ENCODE results near the gene GRIFIN.

Gene GRIFIN

DNA sequence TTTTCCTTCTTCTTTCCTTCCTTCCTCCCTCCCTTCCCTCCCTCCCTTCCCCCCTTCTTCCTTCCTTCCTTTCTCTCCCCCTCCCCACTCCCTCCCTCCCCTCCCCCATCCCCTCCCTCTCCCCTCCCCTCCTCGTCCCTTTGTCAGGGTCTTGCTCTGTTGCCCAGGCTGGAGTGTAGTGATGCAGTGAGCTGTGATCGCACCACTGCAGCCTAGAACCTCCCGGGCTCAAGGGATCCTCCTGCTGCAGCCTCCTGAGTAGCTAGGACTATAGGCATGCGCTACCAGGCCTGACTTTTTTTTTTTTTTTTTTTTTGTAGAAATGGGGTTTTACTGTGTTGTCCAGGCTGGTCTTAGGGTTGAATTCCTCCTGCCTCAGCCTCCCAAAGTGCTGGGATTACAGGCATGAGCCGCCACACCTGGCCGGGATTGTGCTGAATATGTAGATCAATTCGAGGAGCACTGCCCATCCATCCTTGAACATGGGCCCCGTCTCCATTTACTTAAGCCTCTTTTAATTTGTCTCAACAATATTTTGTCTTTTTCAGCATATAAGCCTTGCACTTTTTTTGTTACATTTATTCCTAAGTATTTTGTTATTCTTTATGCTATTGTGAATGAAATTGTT, 23.4 kb downstream of the GRIFIN start:
- no peak for DNase-seq

GRCh38 chr7:2452074-2452507, 24.1 kb downstream of the GRIFIN start:
- no peak for DNase-seq

DNA sequence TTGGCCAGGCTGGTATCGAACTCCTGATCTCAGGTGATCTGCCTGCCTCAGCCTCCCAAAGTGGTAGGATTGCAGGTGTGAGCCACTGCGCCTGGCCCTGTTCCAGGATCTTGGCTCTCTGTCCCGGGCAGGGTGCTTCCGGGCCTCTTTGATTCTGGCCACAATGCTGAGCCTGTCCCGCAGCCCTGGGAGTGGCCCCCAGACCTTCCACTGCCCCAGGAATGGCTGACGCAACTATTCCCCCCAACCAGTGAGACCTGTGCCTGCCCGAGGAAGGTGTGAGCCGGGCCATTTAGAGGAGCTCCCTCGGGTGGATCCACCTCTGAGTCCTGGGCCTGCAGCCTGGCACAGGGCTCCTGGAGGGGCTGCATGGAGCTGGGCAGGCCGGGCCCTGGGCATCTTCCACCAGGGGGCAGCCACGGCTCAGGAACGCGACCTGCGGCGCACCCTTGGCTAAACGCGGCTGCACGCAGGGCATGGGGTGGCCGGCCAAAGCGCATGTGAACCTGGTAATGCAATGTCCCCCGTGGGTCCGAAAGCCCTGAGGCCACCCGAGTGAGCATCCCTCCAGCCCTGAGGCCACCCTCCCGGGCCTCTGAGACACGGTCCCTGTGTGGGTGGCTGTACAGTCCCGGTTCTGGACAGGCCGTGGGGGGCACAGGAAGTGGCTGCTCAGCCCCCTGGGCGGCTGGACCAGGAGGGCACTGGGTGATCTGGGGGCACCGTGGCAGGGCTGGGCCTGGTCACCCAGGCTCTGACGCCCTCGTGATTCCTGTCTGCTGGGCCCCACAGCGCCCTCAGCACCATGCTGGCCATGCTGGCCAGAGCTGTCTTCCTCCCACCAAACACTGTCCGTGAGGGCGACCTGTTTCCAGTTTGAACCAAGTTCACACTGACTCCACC, 24.8 kb downstream of the GRIFIN start:
- DNase-seq, result peak; percentile 71

DNA sequence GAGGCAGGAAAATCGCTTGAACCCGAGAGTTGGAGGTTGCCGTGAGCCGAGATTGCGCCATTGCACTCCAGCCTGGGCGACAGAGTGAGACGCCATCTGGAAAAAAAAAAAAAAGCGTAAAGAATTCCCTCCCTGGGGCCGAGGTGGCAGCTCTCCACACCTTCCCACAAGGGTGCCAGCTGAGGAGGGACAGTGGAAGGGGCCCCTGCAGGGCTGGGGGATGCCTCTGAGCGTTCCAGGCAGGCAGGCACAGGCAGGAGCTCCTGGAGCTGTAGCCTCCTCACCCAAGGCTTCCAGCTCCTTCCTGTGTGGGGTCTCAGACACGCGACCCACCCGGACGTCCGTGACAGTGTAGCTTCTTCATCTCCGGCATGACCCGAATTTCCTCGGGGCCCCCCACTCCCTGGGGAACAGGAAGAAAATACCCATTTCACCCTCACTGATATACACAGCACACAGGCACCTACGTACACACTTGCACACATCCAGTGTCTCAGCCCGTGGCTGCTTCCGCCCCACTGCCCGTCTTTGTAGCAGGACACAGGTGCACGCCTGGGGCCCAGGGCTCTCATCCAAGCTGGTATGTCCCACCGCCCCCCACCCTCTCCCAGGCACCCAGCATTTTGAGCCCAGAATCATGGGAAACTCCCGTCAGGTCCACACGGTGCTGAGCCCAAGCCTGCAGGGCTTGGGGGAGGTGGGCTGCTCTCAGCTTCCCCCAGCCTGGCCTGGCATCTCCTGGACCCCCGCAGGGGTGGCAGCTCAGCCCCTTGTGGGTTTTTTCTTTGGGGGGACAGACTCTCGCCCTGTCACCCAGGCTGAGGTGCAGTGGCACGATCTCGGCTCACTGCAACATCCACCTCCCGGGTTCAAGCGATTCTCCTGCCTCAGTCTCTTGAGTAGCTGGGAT, 25.7 kb downstream of the GRIFIN start:
- no peak for DNase-seq

DNA sequence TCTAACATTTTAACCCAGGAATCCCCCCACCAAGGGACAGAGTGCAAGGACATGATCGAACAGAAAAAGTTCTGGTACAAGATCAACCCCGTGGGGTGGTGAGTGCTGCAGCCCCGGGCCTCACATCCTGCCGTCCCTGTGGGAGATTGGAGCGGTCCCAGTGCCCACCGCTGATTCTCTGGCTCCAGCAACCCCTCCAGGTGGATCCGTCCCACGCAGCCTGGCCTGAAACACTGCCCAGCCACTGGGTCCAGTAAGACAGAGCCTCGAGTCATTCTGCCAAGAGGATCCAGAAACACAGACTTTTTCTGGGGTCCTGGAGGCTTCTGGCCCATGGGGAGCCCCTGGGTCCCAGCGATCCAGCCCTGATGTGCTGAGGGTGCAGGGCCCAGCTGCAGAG, 29.5 kb downstream of the GRIFIN start:
- no peak for DNase-seq

DNA sequence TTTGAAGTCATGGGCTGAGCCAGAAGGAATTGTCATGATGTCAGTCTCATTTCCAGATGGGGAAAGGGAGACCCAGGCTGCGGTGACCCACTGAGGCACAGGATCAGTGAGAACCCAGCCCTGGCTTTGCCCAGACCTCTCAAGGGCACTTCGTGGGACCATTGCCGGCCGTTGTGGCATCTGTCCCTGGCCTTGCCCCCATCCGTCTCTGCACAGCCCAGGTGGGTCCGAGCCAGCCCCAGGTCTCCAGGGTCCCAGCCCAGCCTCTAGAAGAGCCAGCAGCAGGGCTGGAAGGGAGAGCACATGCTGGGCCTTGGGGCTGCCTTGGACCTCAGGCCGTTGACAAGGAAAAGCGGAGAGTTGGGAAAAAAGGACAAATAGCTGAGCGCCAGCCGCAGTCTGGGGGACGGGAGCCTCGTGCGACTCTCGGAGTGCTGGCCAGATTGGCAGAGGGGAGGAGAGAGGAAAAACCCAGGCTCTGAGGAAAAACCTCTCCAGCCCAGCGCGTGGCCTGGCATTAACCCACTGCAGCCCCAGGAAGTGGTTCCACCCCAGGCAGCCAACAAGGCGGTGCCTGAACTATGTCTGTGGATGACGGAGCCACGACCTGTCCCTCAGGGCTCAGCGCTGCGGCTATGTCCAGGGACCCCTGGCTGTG, 30.2 kb downstream of the GRIFIN start:
- no peak for DNase-seq

GRCh38 chr7:2445047-2445446, 31.2 kb downstream of the GRIFIN start:
- no peak for DNase-seq

GRCh38 chr7:2444476-2444875, 31.7 kb downstream of the GRIFIN start:
- DNase-seq, result no peak

- DNase-seq, result no peak
Measured at GRCh38 chr7:2443491-2443890, 32.7 kb downstream of the GRIFIN start.

- no peak for DNase-seq
Measured at GRCh38 chr7:2441430-2442058, 34.7 kb downstream of the GRIFIN start.

GRCh38 chr7:2440608-2441245, 35.5 kb downstream of the GRIFIN start:
- no peak for DNase-seq

- no peak for DNase-seq
Measured at GRCh38 chr7:2438775-2439174, 37.4 kb downstream of the GRIFIN start.

DNA sequence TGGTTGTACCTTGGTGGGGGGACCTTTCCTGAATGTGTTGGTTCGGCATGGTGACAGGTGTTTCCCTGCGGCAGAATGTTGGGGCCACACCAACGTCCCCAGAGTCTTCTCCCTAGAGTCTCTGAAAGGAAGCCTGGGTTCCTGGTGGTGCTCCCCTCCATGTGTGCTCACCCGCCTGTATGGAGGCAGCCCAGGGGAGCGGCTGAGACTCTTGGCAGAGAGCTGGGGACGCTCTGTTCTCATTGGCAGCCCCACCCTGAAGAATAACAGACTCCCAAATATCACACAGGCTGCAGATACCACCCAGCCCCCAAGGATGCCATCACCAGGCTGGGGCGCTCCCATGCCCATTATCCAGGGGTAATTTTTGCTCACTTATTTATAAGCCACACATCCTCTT, 38.0 kb downstream of the GRIFIN start:
- no peak for DNase-seq

- no peak for DNase-seq
Measured at GRCh38 chr7:2437537-2438148, 38.6 kb downstream of the GRIFIN start.

DNA sequence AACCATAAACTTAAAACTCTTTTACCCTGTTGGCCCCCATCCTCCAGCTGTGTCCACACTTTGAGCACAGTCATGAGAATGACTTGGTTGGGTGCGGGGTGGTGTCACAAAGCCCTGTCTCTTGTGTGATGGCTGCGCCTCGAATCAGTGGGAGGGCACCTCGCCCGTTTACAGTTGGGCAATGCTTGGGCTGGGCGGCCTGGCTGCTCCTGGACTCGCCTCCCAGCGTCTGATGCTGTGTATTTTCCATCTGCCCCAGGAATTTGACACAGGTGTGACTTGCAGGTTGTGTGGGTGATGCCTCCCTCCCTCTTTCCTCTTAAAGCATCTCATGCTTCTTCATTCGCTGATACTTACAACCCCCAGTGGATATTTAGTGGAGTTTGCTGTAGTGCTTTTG, 39.1 kb downstream of the GRIFIN start:
- no peak for DNase-seq

- no peak for DNase-seq
Measured at GRCh38 chr7:2436341-2437104, 39.7 kb downstream of the GRIFIN start.

DNA sequence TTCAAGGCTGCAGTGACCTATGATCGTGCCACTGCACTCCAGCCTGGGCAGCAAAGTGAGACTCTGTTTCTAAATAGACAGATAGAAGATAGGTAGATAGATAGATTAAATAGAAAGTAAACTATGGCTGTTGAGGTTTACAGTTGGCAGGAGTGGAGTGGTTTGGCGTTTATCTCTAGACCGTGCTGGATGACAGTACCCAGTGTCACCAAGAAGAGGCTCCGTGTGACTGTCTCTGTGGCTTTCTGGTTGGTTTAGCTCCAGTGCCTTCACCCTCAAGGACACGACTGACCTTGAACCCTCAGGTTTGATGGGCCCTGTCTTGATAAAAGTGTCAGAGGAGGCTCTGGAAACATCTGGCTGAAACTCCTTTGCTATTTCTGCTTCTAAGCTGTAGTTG, 41.1 kb downstream of the GRIFIN start:
- DNase-seq, result no peak

DNA sequence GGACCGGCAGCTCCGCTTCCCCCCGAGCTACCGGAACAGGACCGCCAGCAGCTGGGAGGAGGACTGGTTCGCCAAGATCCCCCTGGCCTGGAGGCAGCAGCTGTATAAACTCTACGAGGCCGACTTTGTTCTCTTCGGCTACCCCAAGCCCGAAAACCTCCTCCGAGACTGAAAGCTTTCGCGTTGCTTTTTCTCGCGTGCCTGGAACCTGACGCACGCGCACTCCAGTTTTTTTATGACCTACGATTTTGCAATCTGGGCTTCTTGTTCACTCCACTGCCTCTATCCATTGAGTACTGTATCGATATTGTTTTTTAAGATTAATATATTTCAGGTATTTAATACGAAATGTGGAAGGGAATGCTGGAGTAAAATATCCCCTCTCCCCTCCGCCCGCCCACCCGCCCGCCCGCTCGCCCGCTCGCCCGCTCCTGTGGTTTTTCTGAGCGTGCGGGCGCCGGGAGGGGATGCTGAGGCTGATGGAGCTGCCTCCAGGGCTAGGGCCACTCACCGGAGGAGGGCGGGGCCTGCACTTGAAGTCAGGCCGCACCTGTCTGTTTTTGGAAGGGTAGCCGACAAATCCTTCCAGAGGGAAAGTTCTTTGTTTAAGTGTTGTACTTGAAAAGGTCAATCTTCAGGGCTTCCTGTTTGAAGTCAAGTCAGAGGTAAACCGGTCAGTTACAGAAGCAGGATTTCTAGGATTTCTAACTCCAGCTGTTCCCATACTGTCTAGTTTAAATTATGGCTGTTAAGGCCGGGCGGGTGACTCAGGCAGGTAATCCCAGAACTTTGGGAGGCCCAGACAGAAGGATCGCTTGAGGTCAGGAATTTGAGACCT, 42.3 kb downstream of the GRIFIN start:
- DNase-seq, result no peak

DNA sequence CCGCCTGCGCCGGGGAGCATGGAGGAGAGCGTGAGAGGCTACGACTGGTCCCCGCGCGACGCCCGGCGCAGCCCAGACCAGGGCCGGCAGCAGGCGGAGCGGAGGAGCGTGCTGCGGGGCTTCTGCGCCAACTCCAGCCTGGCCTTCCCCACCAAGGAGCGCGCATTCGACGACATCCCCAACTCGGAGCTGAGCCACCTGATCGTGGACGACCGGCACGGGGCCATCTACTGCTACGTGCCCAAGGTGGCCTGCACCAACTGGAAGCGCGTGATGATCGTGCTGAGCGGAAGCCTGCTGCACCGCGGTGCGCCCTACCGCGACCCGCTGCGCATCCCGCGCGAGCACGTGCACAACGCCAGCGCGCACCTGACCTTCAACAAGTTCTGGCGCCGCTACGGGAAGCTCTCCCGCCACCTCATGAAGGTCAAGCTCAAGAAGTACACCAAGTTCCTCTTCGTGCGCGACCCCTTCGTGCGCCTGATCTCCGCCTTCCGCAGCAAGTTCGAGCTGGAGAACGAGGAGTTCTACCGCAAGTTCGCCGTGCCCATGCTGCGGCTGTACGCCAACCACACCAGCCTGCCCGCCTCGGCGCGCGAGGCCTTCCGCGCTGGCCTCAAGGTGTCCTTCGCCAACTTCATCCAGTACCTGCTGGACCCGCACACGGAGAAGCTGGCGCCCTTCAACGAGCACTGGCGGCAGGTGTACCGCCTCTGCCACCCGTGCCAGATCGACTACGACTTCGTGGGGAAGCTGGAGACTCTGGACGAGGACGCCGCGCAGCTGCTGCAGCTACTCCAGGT, 43.1 kb downstream of the GRIFIN start:
- DNase-seq, result no peak

Data from OCI-M1 (cell line).